Lower leg skin (tissue), 3 donors: ENCODE results near the gene NOCT.

ENCODE experiments used
- POLR2A ChIP-seq, 2 donors: fragments of 450-650 bp; IDR thresholded peaks; one replicate each; pipeline ENCODE4 v1.6.1; 2016 to 2017; ENCODE audit warnings: antibody characterized with exemption in 2 of 2, mild to moderate bottlenecking in 1 of 2, moderate library complexity in 1 of 2
- TF ChIP-seq, protein P1 (sequence below), 3 donors: fragments of 450-650 bp; IDR thresholded peaks; one replicate each; pipeline ENCODE4 v1.5.1; 2016; ENCODE audit warnings: antibody characterized with exemption in 3 of 3, mild to moderate bottlenecking in 3 of 3, moderate library complexity in 2 of 3

DNA sequence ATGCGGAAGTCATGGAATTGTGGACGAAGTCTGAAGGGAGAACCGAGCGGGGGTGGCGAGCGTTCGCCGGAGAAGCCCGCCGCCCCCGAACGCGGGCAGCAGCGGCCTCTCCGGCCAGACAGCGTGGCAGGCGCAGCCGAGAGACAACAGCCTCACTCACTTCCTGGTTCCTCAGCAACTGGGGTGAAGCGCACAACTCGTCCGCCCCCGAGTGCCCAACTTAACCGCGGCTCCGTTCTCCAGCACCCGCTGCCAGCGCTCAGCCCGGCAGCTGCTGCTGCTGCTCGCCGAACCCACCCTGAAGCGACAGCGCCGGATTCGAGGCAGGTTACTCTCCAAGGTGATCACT, 68.0 kb downstream of the NOCT start:
- TF ChIP-seq, protein P1, sequence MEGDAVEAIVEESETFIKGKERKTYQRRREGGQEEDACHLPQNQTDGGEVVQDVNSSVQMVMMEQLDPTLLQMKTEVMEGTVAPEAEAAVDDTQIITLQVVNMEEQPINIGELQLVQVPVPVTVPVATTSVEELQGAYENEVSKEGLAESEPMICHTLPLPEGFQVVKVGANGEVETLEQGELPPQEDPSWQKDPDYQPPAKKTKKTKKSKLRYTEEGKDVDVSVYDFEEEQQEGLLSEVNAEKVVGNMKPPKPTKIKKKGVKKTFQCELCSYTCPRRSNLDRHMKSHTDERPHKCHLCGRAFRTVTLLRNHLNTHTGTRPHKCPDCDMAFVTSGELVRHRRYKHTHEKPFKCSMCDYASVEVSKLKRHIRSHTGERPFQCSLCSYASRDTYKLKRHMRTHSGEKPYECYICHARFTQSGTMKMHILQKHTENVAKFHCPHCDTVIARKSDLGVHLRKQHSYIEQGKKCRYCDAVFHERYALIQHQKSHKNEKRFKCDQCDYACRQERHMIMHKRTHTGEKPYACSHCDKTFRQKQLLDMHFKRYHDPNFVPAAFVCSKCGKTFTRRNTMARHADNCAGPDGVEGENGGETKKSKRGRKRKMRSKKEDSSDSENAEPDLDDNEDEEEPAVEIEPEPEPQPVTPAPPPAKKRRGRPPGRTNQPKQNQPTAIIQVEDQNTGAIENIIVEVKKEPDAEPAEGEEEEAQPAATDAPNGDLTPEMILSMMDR (IDR thresholded peaks at IDR 0.05): no peak
- TF ChIP-seq POLR2A (IDR thresholded peaks at IDR 0.05): no peak
